ENCODE measurements around the gene SLC9C1.

DNA sequence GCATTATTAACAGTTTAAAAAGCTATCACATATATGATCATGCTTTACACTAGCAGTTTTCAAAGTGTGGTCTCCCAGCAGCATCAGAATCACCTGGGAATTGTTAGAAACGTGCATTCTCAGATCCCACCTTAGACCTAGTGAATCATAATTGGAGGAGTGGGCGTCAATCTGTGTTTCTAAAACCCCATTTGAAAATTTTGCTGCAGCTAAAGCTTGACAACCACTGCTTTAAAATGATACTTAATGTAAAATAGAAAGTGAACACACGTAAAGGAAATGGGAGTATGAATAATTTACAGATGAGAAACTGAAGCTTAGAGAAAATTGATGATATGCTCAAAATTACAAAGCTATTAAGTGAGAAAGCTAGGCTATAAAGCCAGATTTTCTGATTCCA, 62.3 kb downstream of the SLC9C1 start:
- TF ChIP-seq, protein P1, sequence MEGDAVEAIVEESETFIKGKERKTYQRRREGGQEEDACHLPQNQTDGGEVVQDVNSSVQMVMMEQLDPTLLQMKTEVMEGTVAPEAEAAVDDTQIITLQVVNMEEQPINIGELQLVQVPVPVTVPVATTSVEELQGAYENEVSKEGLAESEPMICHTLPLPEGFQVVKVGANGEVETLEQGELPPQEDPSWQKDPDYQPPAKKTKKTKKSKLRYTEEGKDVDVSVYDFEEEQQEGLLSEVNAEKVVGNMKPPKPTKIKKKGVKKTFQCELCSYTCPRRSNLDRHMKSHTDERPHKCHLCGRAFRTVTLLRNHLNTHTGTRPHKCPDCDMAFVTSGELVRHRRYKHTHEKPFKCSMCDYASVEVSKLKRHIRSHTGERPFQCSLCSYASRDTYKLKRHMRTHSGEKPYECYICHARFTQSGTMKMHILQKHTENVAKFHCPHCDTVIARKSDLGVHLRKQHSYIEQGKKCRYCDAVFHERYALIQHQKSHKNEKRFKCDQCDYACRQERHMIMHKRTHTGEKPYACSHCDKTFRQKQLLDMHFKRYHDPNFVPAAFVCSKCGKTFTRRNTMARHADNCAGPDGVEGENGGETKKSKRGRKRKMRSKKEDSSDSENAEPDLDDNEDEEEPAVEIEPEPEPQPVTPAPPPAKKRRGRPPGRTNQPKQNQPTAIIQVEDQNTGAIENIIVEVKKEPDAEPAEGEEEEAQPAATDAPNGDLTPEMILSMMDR (IDR thresholded peaks at IDR 0.05; ENCODE audit: borderline replicate concordance, extremely low read depth, low read length, poor library complexity, severe bottlenecking), result no peak
- no peak for TF ChIP-seq EZH2 (IDR thresholded peaks at IDR 0.05; ENCODE audit: borderline replicate concordance, low read depth, low read length, severe bottlenecking)
